Measurements from ENCODE around the gene GRIN3B.

The GRIN3B gene

DNA sequence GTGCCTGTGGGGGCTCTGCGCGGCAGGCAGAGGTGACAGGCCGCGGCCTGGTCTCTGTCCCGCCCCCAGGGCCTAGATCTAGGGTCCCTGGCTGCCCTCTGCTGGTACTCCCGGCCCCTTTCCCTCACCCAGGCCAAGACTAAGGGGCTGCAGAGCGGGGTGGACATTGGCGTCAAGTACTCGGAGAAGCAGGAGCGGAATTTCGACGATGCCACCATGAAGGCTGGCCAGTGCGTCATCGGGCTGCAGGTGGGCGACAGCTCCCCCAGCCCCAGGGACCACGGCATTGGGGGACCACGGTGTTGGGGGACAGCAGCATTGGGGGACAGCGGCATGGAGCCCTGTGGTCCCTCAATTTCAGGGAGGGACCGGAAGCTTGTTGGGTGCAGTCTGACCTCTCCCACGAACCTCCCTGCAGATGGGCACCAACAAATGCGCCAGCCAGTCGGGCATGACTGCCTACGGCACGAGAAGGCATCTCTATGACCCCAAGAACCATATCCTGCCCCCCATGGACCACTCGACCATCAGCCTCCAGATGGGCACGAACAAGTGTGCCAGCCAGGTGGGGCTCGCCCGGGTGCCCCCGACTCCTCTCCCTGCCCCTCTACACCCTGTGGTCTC is 35.9 kb downstream of the GRIN3B start:
- Mint-ChIP-seq H3K36me3 (ENCODE audit: insufficient read depth) (peaks cover 86% of the 10 kb centered on the region), H3K9me3 (no peaks in the 10 kb centered on the region), H3K27me3 (no peaks in the 10 kb centered on the region), H3K4me1 (ENCODE audit: low read depth in 2 of 2) (peaks cover 43 to 53% of the 10 kb centered on the region in 2 donors), H3K4me3 (peak overlapping the region in 1 of 2 donors; percentile 22), H3K27ac (peak overlapping the region; percentile 31 to 84)
- ATAC-seq (replicated peaks) (no peak), DNase-seq (no peak)

DNA sequence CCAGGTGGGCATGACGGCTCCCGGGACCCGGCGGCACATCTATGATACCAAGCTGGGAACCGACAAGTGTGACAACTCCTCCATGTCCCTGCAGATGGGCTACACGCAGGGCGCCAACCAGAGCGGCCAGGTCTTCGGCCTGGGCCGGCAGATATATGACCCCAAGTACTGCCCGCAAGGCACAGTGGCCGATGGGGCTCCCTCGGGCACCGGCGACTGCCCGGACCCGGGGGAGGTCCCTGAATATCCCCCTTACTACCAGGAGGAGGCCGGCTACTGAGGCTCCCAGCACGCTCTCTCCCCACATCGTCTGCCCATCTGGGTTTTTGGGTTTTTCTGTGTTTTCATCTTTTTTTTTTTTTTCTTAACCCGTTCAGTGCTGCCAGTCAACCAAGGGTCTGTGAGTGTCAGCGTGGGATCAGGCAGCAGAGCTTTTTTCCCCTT is 37.4 kb downstream of the GRIN3B start:
- peaks cover 78% of the 10 kb centered on the region for H3K36me3 Mint-ChIP-seq (ENCODE audit: insufficient read depth)
- H3K9me3 Mint-ChIP-seq, result no peaks in the 10 kb centered on the region
- peak overlapping the region; percentile 46 to 89 for H3K27ac Mint-ChIP-seq
- H3K4me3 Mint-ChIP-seq, result peak overlapping the region; percentile 92 to 96
- ATAC-seq (replicated peaks), result no peak
- DNase-seq, result no peak
- peaks cover 46 to 59% of the 10 kb centered on the region in 2 donors for H3K4me1 Mint-ChIP-seq (ENCODE audit: low read depth in 2 of 2)
- no peaks in the 10 kb centered on the region for H3K27me3 Mint-ChIP-seq

DNA sequence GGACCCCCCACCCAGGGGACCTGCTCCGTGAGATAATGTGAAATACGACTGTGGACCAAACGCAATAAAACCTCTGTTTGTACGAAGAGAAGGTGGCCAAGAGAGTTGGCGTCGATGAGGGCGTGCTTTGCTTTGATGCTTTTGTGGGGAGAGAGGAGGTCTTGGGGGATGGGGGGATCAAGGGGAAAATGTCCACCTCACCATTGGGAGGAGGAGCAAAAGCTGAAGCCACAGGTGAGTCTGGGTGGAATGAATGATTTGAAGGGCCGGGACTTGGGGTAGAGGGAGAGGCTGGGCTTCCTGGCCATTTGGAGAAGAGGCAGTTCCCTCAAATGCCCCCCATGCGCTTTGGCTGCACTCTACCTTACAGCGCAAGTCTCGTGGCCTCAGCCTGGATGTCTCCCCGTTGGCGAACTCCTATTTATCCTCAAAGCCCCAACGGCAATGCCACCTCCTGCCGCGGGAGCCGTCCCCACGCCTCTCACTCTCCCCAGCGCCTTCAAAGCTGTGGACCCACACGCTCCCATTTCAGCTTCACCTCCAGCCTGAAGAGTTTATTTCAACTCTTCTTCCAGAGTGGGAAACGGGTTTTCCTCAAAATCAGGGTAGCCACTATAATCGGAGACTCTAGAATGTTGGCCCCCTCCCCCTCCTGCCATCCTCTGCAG is 38.9 kb downstream of the GRIN3B start:
- Mint-ChIP-seq H3K36me3 (ENCODE audit: insufficient read depth) (peaks cover 74% of the 10 kb centered on the region), H3K4me3 (peak overlapping the region; percentile 92 to 96), H3K4me1 (ENCODE audit: low read depth in 2 of 2) (peaks cover 44 to 57% of the 10 kb centered on the region in 2 donors), H3K9me3 (no peaks in the 10 kb centered on the region), H3K27me3 (no peaks in the 10 kb centered on the region), H3K27ac (peak overlapping the region; percentile 89 to 92)
- DNase-seq (no peak), ATAC-seq (replicated peaks) (no peak)

DNA sequence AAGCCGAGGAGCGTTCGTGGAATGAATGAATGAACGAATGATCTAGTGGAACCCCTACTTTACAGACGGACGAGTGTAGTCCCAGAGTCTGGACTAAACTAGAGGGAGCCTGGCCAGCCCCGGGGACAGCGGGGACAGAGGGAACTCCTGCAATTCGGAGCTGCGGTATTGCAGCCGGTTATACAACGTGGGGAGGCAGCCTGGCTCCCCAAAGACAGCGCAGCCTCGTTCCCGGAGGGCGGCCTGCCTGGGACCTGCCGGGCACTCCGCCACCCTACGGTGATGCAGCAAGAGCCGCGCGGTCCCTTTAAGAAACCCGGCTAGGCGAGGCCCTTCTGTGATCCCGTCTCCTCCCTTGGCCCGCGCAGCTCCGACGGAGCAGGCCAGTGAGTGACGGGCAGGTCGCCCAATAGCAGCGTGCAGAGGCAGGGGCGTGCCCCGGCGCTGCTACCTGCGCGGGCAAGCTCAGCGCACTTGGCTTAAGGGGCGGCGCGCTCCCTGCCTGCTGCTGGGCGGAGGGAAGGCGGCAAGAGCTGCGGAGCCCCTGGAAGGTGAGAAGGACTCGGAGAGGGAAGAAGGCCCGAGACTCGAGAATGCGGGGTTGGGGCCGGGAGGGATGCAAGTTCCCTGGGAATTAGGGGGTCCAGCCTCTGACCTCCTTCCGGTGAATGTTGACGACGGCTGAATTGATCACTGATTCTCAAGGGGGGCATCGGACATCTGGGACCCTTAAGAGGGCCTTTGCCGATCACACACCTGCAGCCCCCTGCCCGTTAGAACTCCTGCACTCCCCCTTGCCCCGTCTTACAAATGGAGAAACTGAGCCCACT is 39.6 kb downstream of the GRIN3B start, which contains the start of gene ABCA7:
Gene ABCA7, plus strand, starts transcription at position 462 of the 830 bp plus-strand sequence. CDS start 1,255 bp downstream, outside the sequence.
- no peaks in the 10 kb centered on the region for H3K9me3 Mint-ChIP-seq
- peak; percentile 92 for ATAC-seq (replicated peaks)
- H3K27ac Mint-ChIP-seq, result peak within 1 kb of the TSS; percentile 89 to 92
- peak; percentile 99 to 100 (median 100) for DNase-seq
- H3K27me3 Mint-ChIP-seq, result no peaks in the 10 kb centered on the region
- peaks cover 44 to 57% of the 10 kb centered on the region in 2 donors for H3K4me1 Mint-ChIP-seq (ENCODE audit: low read depth in 2 of 2)
- H3K36me3 Mint-ChIP-seq (ENCODE audit: insufficient read depth), result peaks cover 82% of the 10 kb centered on the region
- peak within 1 kb of the TSS; percentile 92 to 96 for H3K4me3 Mint-ChIP-seq

- H3K9me3 Mint-ChIP-seq, result no peaks in the 10 kb centered on the region
These were observed 40.5 kb downstream of the GRIN3B start for GRCh38 chr19:1040476-1041271.

DNA sequence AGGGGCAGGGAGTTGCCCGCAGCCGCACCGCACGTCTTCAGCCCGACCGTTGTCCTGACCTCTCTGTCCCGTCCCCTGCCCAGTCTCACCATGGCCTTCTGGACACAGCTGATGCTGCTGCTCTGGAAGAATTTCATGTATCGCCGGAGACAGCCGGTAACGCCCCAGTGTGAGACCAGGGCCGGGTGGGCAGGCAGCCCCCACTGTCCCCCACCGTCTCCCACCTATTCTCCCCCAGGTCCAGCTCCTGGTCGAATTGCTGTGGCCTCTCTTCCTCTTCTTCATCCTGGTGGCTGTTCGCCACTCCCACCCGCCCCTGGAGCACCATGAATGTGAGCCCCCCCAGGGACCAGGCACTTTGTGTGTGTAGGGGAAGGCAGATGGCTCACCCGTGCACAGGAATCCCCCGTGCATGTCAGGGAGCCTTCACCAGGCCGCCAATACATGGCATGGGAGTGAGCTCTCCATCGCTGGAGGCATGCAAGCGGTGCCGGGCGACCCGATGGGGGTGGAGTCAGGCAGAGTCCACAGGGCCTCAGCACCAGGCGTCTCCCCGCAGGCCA is 41.1 kb downstream of the GRIN3B start:
- no peak for ATAC-seq (replicated peaks)
- Mint-ChIP-seq H3K4me1 (ENCODE audit: low read depth in 2 of 2) (peaks cover 40 to 55% of the 10 kb centered on the region in 2 donors), H3K9me3 (no peaks in the 10 kb centered on the region), H3K4me3 (peak overlapping the region; percentile 92 to 96), H3K27me3 (no peaks in the 10 kb centered on the region), H3K27ac (peak overlapping the region in 1 of 2 donors; percentile 86), H3K36me3 (ENCODE audit: insufficient read depth) (peaks cover 74% of the 10 kb centered on the region)
- no peak for DNase-seq

More at GRCh38 chr19:1040476-1041271, 40.5 kb downstream of the GRIN3B start:
- H3K27ac Mint-ChIP-seq, result peak overlapping the region; percentile 86 to 92
- DNase-seq, result peak; percentile 83 to 84 (median 84)
- no peaks in the 10 kb centered on the region for H3K27me3 Mint-ChIP-seq
- H3K4me1 Mint-ChIP-seq (ENCODE audit: low read depth in 2 of 2), result peaks cover 42 to 58% of the 10 kb centered on the region in 2 donors
- peak overlapping the region; percentile 92 to 96 for H3K4me3 Mint-ChIP-seq
- ATAC-seq (replicated peaks), result peak; percentile 54
- H3K36me3 Mint-ChIP-seq (ENCODE audit: insufficient read depth), result peaks cover 80% of the 10 kb centered on the region

GRCh38 chr19:1041835-1042685 is 41.8 kb downstream of the GRIN3B start:
- peak overlapping the region; percentile 92 to 96 for H3K4me3 Mint-ChIP-seq
- no peak overlapping the region for H3K27ac Mint-ChIP-seq
- DNase-seq, result no peak
- H3K27me3 Mint-ChIP-seq, result no peaks in the 10 kb centered on the region
- no peaks in the 10 kb centered on the region for H3K9me3 Mint-ChIP-seq
- peaks cover 71% of the 10 kb centered on the region for H3K36me3 Mint-ChIP-seq (ENCODE audit: insufficient read depth)
- H3K4me1 Mint-ChIP-seq (ENCODE audit: low read depth in 2 of 2), result peaks cover 40 to 51% of the 10 kb centered on the region in 2 donors
- ATAC-seq (replicated peaks), result no peak

DNA sequence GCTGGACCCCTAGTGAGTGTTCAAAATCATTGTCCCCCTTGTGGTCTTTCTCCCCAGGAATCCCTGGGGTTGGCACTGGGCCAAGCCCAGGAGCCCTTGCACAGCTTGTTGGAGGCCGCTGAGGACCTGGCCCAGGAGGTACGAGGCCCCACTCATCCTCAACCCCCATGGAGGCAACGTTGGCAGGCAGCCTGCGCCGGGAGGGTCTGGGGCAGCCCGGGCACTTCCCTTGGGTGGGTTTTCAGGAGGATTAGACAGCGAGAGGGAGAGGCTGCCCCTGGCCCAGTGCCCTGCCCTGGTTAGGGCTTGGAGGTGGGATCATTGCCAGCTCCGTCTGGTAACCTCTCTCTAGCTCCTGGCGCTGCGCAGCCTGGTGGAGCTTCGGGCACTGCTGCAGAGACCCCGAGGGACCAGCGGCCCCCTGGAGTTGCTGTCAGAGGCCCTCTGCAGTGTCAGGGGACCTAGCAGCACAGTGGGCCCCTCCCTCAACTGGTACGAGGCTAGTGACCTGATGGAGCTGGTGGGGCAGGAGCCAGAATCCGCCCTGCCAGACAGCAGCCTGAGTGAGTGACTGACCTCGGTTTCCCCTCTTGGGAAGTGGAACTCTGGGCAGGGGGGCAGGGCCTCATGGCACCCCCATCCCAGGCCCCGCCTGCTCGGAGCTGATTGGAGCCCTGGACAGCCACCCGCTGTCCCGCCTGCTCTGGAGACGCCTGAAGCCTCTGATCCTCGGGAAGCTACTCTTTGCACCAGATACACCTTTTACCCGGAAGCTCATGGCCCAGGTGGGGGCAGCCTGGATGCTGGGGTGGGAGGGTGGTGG is 42.7 kb downstream of the GRIN3B start:
- no peaks in the 10 kb centered on the region for H3K9me3 Mint-ChIP-seq
- no peak overlapping the region for H3K27ac Mint-ChIP-seq
- no peak for DNase-seq
- ATAC-seq (replicated peaks), result no peak
- peaks cover 64% of the 10 kb centered on the region for H3K36me3 Mint-ChIP-seq (ENCODE audit: insufficient read depth)
- no peaks in the 10 kb centered on the region for H3K27me3 Mint-ChIP-seq
- H3K4me3 Mint-ChIP-seq, result peak overlapping the region in 1 of 2 donors; percentile 92
- peaks cover 35 to 44% of the 10 kb centered on the region in 2 donors for H3K4me1 Mint-ChIP-seq (ENCODE audit: low read depth in 2 of 2)

GRCh38 chr19:1045247-1045603 is 45.0 kb downstream of the GRIN3B start:
- ATAC-seq (replicated peaks) (peak; percentile 57), DNase-seq (peak; percentile 66 to 76 (median 70))
- H3K9me3 Mint-ChIP-seq, result no peaks in the 10 kb centered on the region
- peak overlapping the region in 1 of 2 donors; percentile 83 for H3K27ac Mint-ChIP-seq
- peak overlapping the region in 1 of 2 donors; percentile 39 for H3K4me3 Mint-ChIP-seq
- H3K4me1 Mint-ChIP-seq (ENCODE audit: low read depth in 2 of 2), result peaks cover 20 to 21% of the 10 kb centered on the region in 2 donors
- peaks cover 45% of the 10 kb centered on the region for H3K36me3 Mint-ChIP-seq (ENCODE audit: insufficient read depth)
- H3K27me3 Mint-ChIP-seq, result no peaks in the 10 kb centered on the region

DNA sequence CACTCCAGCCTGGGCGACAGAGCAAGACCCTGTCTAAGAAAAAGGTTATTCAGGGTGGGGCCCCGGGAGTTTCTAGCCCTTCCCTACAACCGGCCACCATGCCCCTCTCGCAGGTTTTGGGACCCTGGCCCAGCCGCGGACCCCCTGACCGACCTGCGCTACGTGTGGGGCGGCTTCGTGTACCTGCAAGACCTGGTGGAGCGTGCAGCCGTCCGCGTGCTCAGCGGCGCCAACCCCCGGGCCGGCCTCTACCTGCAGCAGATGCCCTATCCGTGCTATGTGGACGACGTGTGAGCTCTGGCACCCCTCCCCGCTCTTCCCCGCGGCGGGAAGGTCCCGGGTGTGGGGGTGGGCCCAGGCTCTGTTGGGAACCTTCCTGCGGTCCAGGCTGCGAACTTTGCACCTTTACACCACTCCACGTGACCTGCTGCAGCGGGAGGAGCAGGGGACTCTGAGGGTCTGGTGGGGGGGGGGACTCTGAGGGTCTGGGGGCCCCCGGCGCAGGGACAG is 46.0 kb downstream of the GRIN3B start:
- H3K4me3 Mint-ChIP-seq, result no peak overlapping the region
- H3K9me3 Mint-ChIP-seq, result no peaks in the 10 kb centered on the region
- no peaks in the 10 kb centered on the region for H3K27me3 Mint-ChIP-seq
- no peak overlapping the region for H3K27ac Mint-ChIP-seq
- H3K36me3 Mint-ChIP-seq (ENCODE audit: insufficient read depth), result peaks cover 38% of the 10 kb centered on the region
- peaks cover 12% of the 10 kb centered on the region in 2 donors for H3K4me1 Mint-ChIP-seq (ENCODE audit: low read depth in 2 of 2)
- DNase-seq, result no peak
- ATAC-seq (replicated peaks), result no peak
